Activated CD8-positive, alpha-beta memory T cell treated with anti-CD3 and anti-CD28 coated beads, Interleukin-2, amount 50 U/mL, for 48 hours (primary cell): Measurements from ENCODE around the gene CITED4.

Experiments used
- DNase-seq: peaks from one replicate; pipeline ENCODE4 v3.0.0-alpha.2; 2020

The CITED4 gene

DNA sequence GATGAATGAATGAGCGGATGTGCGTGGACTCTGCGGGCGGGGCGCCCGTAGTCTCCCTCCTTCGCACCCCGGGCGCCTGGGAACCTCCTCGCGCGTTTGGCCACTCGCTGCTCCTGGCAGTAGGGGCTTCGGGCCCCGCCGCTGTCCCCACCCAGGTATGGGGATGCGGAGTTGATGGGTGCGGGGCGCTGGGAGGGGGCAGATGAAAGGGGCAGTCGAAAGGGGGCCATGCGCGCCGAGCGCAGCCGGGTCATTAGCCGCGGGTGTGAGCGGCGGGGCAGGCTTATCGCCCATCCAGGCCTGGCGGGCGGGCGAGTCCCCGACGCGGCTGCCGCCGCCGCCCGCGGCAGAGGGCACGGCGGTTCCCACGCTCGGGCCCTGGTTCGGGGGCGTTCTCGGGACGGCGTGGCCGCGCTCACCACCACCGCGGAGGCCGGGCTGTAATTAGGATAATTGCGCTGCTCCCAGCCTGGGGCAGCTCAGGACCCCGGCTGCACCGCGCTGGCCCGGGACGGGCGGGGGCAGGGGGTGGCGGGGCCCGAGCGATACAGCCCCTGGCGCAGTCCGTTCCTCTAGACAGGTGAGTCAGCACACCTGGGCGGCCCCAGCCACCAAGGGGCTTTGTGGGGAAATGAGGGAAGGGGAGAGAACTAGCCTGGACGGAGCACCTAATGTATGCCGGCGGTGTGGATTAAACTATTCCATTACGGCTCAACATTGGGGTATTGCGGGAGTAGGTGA is 22.1 kb upstream of the CITED4 start:
- DNase-seq: no peak

DNA sequence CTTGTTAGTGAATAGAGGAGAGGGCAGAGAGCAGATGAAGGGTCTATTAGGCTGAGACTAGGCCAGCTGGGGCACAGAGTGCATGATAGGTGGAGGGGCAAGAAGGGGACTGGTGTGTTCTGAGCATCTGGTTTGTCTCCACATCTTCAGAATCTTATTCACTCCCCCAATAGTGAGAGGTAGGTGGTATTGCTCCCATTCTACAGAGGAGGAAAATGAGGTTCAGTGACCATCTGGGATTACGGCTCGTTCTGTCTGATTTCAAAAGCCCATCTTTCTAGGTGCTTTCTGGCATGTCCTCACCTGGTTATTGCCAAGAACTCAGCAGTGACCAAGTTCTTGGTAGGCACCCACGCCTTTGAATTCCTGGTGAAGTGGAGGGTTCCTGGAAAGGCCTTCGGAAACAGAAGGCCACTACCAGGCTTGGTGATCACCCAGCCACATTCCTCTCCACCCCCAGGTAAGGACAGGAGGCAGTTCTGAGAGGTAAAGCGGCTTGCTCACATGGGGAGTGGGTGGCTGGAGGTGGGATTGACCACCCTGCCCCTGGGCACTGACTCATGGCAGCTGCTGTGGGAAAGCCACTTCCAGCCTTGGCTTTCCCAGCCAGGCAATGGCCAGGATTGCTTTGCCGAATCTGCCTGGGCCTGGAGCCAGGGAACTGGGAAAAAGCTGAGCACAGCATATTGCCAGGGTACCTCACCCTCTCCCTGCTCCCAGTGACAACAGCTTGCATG is 18.8 kb upstream of the CITED4 start:
- DNase-seq: no peak

DNA sequence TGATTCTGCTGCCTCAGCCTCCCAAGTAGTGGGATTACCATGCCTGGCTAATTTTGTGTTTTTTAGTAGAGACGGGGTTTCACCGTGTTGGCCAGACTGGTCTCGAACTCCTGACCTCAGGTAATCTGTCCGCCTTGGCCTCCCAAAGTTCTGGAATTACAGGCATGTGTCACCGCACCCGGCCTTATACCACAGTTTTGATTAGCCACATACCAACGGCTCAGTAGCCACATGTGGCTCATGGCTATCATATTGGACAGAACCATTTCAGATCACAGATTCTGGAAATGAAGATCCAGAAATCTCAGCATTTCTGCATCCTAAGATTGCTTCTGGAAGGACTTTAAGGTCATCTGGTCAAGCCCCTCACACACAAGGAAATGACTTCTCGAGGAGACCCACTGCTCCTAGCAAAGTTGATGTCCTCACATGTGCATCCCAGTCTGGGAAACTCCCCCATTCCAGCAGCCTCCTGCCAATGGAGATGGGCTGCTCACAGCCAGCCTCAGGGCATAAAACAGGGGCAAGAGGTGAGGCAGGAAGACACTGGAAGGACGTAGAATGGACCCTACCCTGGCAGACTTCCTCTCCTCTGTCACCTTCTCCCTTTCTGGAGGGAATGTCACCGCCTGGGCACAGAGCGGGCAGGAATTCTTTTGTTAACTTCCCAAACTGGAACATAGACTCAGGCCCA is 17.5 kb upstream of the CITED4 start:
- DNase-seq: no peak

DNA sequence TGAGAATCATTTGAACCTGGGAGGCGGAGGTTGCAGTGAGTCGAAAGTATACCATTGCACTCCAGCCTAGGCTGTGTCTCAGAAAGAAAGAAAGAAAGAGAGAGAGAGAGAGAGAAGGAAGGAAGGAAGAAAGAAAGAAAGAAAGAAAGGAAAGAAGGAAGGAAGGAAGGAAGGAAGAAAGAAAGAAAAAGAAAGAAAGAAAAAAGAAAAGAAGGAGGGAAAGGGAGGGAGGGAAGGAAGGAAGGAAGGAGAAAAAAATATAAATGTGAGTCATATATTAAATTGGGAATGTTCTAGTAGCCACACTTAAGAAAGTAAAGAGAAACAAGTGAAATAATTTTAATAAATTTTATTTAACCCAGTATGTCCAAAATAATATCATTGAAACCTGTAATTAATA is 16.7 kb upstream of the CITED4 start:
- no peak for DNase-seq

DNA sequence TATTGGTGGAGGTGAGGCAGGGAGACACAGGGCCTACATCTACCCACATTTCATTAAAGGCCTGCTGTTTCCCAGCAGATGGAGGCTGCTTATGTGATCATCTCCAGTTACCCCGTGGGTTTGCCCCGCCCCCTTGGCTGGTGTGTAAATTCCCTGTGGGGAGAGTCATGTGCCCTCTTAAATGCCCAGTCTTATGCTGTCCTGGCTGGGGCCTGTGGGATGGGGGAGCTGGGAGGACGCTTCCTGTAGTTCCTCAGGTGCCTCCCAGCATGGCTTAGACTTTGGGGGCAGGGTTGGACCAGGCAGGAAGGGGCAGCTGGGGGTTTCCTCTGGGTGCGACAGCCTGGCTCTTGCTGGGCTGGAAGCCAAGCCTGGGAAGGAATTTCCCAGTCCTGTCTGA is 15.5 kb upstream of the CITED4 start:
- DNase-seq: no peak

DNA sequence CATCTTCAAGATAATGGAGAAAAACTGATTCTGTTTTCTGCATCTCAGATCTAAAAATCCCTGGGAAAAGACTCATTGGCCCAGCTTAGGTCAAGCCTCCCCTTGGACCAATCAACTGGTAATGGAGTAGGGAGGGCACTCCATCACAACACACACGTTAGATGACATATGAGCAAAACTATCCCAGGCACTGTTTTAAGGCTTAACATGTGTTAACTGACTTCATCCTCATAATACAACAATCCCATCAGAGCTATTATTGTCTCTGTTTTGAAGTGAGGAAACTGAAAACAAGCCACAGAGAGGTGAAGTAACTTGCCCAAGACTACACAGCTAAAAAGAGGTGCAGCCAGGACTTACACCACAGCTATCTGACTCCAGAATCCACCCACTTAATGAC is 14.7 kb upstream of the CITED4 start:
- DNase-seq: no peak

DNA sequence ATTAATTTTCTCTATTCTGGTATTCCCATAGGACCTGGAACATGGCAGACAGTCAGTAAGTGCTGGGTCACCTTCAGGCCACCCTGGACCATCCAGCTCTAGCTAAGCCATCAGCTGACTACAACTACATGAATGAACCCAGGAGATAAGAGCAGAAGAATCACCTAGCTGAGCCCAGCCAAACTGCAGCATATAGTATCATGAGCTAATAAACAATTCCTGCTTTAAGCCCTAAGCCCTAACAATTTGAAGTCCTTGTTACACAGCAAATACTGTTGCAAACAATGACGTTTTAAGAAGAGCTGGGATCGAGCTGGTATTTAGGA is 14.2 kb upstream of the CITED4 start:
- DNase-seq: no peak

DNA sequence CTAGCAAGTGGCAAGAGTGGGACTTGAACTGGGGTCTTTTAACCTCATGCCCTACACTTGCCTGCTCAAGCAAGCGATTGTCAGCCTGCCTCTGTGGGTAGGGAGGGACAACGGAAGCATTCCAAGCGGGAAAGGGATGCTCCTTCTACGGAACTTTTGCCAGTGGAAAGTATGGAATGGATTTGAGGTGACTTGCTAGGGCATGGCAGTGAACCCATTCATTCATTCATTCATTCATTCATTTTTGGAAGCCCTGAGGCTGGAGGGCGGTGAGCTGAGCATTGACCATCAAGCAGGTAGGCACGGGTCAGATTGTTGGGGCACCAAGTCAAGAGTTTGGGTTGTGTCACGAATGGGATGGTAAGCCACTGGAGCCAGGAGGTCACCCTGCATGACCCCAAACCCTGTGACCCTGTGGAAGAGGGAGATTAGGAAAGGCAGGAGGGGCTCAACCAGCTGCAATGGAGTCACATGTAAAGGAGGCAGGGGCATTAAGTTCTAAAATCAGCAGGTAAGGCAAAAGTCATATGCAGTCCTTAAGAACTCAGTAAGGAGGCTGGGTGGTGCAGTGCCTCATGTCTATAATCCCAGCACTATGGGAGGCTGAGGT is 11.8 kb upstream of the CITED4 start:
- no peak for DNase-seq

DNA sequence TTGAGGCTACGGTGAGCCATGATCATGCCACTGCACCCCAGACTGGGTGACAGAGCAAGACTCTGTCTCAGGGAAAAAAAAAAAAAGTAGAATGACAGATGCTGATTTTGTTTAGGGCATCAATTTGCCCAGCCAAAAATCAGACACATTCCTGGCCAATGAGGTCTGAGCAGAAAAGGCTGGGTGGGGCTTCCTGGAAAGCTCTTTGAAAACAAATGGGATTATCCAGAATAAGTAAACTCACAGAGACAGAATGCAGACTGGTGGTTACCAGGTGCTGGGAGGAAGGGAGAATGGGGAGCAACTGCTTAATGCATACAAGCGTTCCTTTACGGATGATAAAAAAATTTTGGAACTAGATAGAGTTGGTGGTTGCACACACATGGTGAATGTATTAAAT is 10.1 kb upstream of the CITED4 start:
- DNase-seq: no peak

DNA sequence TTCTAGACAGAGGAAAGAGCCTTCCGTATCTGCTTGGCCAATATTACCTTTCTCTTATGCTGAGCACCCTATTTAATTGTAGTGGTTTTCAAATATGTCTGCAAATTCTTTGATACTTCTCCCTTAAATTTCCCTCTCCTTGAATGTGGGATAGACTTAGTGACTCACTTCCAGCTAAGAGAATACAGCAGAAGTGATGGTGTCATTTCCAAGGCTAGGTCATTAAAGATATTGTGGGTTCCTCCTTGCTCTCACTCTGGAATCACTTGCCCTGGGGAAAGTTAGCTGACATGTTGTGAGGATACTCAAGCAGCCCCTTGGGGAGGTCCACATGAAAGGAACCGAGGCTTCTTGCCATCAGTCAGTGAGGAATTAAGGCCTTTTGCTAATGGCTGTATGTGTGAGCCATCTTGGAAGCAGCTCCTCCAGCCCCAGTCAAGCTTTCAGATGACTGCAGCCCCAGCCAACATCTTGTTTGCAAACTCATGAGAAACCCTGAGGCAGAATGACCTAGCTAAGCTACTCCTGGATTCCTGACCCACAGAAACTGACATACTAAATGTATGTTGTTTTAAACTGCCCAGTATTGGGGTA is 8.1 kb upstream of the CITED4 start:
- DNase-seq: no peak

DNA sequence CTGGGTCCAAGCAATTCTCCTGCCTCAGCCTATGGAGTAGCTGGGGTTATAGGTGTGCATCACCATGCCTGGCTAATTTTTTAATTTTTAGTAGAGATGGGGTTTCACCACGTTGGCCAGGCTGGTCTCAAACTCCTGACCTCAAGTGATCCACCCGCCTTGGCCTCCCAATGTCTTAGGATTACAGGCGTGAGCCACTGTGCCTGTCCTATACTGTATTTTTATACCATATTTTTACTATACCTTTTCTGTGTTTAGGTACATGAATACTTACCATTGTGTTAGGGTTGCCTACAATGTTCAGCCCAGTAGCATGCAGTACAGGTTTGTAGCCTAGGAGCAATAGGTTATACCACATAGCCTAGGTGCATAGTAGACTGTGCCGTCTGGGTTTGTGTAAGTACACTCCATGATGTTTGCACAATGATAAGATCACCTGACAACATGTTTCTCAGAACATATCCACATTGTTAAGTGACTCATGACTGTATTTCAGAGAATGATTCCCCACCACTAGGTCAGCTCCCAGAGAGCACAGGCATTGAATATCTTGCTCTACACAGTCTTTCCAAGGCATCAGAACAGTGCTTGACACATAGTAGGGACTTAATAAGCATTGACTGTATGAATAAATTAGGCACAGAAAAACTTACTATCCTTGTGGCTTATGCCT is 6.0 kb upstream of the CITED4 start:
- DNase-seq: no peak

DNA sequence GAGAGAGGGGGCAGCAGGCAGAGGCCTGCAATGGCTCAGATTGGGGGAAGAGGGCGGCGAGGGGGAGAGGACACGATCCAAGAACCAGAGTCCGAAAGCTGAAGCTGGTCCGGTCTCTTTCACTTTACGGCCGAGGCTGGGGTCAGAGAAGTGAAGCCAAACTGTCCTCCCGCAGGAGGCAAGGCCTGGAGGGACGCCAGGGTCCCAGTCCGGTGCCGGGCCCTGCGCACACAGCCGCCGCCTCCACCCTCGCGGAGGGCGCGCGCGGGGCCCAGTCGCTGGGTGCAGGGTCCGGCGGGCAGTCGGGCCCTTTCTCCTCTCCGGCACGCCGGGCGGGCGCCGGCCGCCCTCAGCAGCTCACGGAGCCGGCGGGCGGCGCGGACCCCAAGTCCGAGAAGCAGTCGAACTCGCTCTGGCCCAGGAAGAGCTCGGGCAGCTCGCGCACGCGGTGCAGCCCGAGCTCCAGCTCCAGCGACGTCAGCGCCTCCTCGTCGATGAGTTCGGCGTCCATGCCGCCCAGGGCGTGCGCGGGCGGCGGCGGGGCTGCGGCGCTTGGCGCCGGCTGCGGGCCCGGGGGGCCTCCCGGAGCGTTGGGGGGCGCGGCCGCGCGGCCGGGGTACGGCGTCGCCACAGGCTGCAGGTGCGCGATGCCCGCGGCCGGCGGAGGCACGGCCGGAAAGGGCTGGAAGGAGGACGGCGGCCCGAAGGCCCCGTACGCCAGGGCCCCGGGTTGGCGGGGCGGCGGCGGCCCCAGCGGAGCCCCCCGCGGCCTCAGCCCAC is 749 bp downstream of the CITED4 start:
- peak; percentile 66 for DNase-seq

DNA sequence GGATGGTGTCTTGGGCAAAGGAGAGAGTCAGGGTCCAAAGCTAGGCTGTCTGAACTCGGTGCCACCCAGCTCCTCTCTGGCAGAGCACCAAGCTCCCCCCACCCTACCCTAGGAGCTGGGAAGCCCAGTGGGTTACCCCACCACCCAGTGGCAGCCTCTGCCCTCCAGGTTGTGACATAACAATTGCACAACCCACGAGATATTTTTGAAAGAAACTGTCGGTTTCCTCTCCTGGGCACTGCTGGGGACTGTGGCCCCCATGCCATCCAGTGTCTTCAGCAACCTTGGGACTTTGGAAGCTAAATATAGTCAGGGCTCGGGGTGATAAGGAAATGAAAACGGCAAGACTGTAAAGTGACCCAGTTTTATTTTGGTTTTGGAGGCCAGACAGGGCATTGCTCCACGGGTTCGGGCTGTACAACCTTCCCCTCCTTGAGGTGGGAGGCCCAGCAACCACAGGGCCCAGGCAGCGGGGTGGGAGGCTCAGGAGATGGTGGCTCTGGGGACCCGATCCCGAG is 1.4 kb downstream of the CITED4 start:
- no peak for DNase-seq

DNA sequence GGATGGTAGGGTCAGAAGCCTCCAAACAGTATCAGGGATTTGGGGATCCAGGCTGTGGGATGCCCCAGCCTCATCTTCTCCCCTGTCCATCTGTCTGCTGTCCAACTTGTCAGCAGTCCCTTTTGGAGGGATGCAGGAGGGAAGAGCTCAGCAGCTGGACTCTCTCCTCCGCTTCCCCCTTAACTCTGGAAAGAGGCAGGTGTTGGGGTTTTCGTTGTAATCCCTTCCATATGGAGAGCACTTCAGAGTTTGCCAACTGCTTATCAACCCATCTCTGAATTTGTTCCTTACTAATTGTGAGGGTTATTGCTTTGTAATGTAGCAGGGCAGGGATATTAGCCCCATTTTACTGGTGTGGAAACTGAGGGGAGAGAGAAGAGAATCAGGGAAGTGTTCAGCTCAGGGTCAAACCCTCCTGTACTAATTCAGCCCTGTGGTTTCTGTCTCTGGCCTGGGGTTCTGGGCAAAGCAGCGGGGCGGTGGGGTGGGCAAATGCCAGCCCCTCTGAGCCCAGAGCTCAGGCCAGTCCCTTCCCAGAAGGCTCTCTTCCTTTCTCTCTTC is 3.2 kb downstream of the CITED4 start:
- no peak for DNase-seq

DNA sequence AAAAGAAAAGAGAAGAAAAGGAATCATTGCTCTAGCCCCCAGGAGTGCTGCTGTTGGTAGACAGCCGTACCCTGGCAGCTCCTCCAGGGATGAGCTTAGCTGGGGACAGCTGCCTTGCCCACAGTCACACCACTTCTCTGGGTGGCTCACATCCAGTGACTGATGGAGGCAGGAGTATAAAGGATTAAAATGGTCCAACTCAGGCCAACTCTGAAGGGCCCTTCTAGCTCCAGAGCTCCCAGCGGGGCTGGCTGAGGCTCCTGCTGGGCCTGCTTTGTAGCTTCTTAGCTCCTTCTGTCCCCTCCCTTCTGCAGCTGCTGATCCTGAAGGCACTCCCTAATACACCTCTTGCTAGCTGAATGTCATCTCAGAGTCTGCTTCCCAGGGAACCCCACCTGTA is 4.4 kb downstream of the CITED4 start:
- no peak for DNase-seq

DNA sequence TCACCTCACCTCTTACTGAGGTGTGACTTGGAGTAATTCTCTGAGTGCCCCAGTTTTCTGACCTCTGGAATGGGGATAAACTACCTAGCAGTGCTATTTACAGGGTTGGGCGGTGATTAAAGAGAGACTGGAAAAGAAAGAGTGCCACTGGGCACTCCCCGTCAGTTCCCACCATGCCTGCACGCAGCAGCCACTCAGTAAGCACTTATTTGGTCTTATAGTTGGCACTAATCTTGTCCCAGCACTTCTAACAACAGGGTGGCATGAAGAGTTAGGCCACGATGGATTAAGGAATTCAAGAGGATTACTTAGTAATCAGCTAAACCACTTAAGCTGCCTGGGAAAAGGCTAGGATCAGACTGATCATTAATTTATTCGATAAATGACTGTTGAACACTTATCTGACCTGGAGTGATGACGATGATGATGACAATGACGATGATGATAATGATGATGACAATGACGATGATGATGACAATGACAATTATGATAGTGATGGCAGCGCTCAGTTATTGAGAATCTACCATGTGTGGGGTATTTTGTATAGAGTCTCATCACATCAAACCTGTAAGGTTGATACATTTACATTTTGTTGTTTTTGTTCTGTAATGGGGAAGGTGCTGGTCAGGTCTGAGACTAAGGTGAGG is 5.4 kb downstream of the CITED4 start:
- DNase-seq: no peak

DNA sequence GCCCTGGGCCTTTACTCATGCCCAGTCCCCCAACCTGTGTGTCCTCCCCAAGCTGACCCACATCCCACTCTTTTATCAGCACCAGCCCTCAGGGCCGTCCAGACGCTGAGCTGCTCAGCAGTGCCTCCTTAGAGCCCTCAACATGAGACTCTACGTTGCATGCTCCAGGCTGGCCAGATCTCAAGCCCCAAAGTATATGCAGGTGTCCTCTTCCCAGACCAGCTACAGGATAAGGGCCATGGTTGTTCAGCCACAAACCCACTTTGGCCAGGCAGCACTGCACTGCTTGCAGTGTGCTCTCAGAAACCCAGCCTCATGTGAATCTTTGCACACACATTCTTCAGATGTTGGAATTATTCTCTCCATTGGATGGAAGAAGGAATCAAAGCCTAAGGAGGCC is 6.0 kb downstream of the CITED4 start:
- DNase-seq: no peak

DNA sequence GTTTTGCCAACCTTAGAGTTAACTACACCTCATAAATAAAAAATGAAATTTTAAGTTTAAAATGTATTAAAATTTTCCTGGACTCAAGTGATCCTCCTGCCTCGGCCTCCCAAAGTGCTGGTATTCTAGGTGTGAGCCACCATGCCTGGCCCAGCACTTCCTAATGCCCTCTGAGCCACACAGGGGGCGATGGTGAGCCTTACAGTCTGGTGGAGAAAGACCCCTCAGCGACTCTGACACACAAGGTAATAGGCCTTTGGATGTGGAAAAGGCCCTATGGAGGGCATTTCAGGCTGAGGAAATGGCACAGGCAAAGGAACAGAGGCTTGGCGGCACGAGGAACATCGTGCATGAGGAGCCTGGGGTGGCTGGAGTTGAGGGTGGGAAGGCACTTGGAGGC is 6.7 kb downstream of the CITED4 start:
- no peak for DNase-seq

DNA sequence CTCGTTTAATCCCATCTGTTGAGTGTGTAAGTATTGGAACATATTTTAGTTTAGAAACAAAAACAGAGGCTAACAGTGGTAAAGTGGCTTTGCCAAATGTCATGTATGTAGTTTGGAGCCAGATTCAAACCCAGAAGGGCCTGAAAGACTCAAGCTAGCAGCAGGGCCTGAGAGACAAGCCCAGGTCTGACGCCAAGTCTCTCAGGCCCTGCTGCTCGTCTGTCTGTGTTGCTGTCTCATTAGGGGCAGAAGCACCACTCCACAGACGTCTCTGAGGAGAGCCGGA is 8.3 kb downstream of the CITED4 start:
- DNase-seq: no peak

DNA sequence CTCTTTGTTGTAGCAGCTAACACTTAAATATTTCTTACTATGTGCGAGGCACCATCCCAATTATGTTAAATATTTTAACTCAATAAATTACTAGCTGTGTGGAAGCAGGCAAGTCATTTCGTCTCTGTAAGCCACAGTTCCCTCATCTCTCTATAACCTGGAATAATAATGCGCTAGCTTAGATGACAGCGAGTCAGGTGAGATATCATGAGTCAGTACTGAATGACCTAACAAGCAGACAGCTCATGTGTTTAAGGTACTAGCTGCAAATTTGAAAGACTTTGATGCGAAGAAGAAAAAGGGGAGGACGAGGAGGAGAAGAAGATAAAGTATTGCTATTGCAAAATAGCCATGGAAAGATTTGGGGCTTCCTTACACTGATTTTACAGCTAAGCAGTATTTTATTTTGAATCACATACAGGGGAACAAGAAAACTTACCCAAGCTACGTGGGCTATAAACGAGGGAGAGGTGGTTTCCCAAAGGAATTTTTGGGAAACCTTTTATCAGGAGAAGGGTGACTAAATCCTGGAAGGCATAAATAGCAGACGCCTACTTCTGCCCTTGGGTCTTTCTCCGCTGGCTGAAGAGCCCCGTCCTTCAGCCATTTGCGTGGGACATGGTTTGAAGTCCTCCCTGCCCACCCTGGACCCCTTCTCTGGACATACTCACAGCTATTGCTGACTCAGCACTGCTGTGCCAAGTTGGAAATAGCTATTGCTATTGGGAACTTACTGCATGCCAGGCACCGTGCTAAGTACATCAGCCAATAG is 8.9 kb downstream of the CITED4 start:
- DNase-seq: no peak
